GM18511 (cell line): Measurements from ENCODE around the gene TULP4.

Source experiments
- ATAC-seq: cut with Tn5 transposase; IDR thresholded peaks from one replicate; pipeline ENCODE4 v1.9.1; 2021; ENCODE audit warnings: mild to moderate bottlenecking, moderate library complexity; ENCODE audit not compliant: unreplicated experiment

The TULP4 gene

DNA sequence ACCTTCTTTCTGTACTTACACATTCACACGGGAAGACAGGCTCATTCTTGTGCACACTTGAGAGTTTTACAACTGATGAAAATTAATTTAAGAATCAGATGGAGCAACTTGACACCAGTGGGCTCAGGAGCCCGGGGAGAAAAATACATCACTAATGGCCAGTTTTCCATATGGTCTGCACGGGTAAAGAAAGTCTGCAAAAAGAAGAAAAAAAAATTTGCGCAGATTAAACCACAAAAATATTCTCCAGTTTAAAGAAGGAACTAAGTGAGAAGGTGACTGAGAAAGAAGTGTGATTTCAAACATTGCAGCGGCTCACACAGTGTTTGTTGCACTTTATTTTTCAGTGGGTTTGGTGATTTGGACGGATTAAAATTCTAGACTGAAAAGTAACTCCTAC is at the start of gene TULP4:
Gene TULP4, plus strand, starts transcription at position 301 of the 400 bp plus-strand sequence. CDS start 1,552 bp downstream, outside the sequence.
- ATAC-seq: no peak

GRCh38 chr6:158262755-158263154 is 49.5 kb upstream of the TULP4 start:
- ATAC-seq: peak; percentile 52

DNA sequence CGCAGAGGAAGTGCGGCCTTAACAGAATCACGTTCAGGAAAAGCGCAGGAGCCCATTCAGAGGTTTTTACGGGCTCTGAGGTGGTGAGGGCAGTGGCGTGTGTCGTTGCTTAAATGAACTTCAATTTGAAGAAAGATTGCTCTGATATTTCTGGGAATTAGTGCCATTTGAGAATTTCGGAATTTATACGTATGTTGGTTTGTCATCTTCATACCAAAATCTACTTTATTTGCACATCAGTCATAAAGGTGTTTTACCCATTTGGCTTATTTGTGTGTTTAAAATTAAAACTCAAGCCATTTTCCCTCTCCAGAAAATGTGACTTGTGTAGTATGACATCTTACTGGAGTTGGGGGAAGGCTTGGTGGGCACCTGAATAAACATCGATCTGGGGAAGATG is 48.1 kb upstream of the TULP4 start:
- no peak for ATAC-seq

GRCh38 chr6:158266131-158266530 is 46.1 kb upstream of the TULP4 start:
- ATAC-seq: no peak

- no peak for ATAC-seq
Observed at GRCh38 chr6:158268361-158269147, 43.7 kb upstream of the TULP4 start.

DNA sequence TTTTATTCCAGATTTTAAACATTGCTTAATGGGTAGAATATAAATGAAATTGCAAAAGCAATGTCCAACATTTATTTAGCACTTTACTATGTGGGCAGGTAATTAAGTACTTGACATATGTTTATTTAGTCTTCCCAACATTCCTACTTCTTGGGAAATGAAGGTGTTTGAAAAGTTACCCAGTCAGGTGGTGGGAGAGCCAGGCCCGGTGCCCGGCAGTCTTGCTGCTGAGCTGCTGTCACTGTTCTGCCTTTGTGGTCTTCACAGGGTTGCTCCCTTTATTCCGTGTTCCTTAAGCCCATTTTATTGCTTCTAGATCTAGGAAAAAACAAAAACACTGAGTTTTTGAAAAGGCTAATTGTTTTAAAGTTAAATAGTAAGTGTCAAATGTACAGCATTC is 42.6 kb upstream of the TULP4 start:
- no peak for ATAC-seq

GRCh38 chr6:158270389-158271127 is 41.7 kb upstream of the TULP4 start:
- ATAC-seq: peak; percentile 19

DNA sequence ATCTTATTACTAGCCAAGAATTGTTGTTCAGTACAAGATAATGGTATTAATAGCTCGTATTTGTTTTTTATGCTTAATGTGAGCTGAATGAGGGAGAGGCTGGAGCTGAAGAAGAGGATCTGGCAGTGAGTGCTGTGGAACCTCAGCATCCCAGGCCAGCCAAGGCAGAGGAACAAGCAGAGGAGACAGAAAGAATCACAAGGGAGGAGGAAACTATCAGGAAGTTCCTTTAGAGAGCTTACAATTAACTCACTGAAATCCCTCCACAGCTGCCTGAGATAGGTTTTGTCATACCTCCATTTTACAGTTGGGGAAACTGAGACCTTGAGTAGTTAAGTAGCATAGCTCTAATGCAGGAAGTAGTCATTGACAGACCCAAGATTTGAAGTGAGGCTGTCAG is 39.9 kb upstream of the TULP4 start:
- no peak for ATAC-seq

DNA sequence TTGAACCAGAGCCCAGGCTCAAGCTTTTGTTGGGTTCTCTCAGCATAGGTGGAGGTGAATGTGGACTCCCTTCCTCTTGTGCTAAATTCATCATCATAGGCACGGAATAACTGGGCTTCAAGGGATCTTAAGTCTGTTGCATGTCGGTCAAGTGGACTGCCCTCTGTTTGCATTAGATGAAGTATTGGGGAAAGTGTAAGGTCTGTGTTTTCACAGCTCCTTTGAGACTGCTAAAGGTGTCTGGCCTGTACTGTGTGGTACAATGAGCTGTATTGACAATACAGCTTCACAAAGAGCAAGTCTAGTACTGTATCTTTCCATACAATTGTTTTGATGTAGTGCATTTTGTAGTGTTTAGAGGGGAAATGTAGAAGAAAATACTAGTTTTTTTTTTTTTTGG is 34.3 kb upstream of the TULP4 start:
- no peak for ATAC-seq

DNA sequence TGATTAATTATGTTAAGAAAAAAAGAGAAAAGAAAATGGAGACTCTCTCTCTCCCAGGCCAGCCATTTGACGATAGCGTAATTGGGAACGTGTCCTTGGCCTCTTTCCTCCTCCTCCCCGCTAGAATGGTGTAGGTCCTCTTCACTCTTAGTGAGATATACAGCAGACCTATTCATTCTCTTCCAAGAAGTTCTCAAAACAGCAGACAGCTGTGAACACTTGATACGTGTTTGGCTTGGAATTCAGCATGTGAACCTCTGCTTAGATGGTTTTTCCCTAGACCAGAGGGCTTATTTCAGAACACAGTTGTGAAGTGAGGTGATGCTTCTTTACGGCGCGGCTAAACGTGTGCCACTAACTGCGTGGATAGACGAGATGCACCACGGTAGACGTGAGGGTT is 32.6 kb upstream of the TULP4 start:
- no peak for ATAC-seq

GRCh38 chr6:158283304-158283980 is 28.8 kb upstream of the TULP4 start:
- ATAC-seq: peak; percentile 86

DNA sequence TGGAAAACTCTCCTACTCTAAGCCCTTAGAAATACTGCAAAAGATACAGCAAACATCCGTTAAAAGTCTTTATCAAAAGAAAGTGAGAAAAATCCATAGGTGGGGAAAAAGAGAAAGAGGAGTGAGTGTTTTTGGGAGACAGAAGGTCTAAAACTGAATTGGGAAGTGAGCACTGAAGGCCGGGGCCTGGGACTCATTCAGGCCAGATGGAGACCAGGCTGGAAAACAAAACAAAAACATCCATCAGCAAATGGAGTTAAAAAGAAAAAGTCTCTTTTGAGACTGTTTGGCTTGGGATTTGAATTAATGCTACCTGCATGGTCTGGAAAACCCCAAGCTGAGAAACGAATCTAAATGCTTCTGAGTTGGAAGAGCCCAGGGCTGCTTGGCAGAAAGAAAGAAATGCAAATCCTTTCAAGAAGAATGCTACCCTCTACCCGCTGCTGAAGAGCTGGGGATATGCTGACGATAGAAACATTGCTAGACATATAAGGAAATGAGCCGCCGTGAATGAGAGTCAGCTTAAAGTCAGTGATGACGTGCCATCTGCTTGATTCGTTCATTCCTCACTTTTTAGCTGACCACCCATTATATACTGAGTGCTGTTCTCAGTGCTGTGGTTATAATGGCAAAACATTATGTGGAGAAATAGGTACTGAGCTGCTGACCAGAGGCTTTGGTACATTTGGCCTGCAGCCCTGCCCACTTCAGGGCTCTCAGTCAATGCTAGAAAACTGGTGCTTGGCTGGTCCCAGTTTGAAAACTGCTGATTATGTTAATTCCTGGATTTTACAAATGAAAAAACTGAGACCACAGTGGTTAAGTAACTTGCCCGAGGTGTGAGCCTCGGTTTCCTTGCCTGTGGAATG is 28.0 kb upstream of the TULP4 start:
- ATAC-seq: no peak

GRCh38 chr6:158284876-158285655 is 27.2 kb upstream of the TULP4 start:
- ATAC-seq: no peak

GRCh38 chr6:158285656-158286021 is 26.6 kb upstream of the TULP4 start:
- no peak for ATAC-seq

DNA sequence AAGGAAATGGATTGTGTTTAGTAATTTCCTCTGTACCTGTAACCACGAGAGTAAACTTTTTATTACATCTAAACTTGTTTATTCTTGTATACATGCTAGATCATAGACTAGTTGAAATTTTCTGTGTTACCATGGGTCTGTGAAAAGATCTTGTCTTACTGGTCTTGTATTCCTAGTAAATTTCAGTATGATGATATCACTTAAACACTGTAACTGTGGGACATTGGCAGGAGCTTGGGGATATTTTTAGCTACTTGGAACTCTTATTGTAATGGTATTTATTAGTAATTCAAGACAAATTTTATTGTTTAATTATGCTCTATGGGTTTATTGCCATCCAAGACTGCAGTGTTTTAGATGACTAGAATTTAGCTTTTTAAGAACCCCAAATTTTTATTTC is 25.9 kb upstream of the TULP4 start:
- no peak for ATAC-seq

- ATAC-seq: no peak
Observed at GRCh38 chr6:158287047-158287446, 25.2 kb upstream of the TULP4 start.

GRCh38 chr6:158290040-158290439 is 22.2 kb upstream of the TULP4 start:
- peak; percentile 76 for ATAC-seq

DNA sequence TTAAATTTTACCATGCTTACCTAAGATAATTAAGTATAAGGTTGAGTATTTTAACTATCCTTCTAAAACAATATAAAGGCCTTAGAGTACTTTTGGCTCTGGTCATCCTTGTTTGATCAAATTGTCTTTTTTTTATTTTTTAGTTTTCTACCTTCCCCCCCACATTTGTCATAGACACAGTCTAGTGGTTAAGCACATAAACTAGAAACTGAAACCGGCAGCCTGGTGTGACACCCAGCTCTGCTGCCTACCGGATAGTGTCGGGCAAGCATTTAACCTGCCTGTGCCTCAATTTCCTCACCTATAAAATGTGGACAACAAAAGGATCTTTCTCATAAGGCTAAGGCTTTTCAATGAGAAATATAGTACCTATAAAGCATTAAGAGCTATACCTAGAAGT is 21.6 kb upstream of the TULP4 start:
- peak; percentile 85 for ATAC-seq

DNA sequence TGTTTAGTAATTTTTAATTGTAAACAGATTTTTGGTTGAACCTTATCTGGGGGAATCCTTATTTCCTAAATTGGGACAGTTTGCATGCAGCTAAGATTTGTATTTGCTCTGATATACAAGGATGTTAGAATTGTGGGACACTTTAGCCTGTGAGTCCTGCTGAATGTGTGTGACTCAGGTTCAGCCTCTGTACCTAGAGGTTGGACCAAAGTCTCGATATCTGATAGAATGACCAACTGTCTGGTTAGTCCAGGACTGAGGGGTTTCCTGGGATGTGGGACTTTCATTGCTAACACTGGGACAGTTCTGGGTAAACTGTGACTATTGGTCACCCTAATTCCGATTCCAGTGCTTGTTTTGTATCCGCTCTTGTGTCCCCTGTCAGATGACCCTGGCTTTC is 20.2 kb upstream of the TULP4 start:
- ATAC-seq: no peak

GRCh38 chr6:158293122-158293521 is 19.1 kb upstream of the TULP4 start:
- ATAC-seq: peak; percentile 59
